ENCODE results near the gene CSNK1G3.
A peak's percentile ranks its signal among the peaks of the same experiment; 100 is the strongest.
"Not testable (repeated sequence)": the region's sequence is repeated elsewhere in the genome, so short reads cannot be mapped to it uniquely, and the experiment has no call there.

CSNK1G3 gene

GRCh38 chr5:123559434-123559775 lies 47.4 kb downstream of the CSNK1G3 start:
- DNase-seq (ENCODE audit: low spot score): no peak

GRCh38 chr5:123561230-123561629 lies 49.3 kb downstream of the CSNK1G3 start:
- DNase-seq (ENCODE audit: low spot score): no peak

DNA sequence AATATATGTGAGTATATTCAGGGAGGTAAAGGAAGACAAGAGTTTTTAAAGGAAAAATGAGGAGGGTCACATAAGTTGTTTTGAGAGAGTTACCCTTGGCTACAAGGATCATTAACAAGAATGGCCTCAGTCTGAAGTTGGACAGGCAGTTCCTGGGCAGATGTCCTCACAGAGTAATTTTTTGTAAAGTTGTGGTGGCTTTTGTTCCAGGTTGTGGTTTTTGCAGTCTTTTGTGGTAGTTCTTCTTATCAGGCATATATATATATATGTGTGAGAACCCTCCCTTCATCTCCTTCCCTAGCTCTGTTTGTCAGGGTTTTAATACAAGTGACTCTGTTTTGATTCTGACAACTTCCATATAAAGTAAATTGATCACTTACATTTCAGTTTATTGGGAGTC lies 60.0 kb downstream of the CSNK1G3 start:
- no peak for DNase-seq (ENCODE audit: low spot score)

DNA sequence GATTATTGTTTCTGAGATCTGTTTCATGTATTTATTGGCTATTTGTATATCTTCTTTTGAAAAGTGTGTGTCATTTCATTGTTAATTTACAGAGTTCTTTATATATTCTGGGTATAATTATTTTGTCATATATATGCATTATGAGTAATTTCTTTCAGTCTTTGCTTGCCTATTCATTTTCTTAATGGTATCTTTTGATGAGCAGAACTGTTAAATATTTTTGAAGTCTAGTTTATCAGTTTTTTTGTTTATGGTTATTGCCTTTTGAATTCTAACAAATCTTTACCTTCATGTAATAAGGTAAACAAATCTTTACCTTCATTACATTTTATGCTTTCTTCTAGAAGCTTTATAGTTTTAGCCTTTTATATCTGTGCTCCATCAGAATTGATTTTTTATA lies 66.4 kb downstream of the CSNK1G3 start:
- no peak for DNase-seq (ENCODE audit: low spot score)

DNA sequence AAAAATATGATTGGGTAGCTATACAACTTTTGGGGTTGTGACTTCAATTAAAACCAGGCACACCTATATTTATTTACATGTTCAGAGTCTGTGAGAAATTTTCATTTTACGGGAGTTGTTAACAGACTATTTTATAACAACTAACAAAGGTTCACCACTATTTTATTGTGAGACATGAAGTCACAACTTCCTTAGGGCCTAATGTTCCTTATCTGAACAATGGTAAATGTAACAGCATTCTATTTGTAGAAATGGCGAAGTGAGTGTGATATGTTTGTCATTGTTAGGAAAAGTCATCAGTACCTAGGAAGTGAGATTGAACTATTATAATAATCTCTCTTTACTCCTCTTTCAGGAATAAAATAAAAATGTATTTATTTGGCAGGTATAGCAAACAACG lies 67.4 kb downstream of the CSNK1G3 start:
- DNase-seq (ENCODE audit: low spot score): no peak

DNA sequence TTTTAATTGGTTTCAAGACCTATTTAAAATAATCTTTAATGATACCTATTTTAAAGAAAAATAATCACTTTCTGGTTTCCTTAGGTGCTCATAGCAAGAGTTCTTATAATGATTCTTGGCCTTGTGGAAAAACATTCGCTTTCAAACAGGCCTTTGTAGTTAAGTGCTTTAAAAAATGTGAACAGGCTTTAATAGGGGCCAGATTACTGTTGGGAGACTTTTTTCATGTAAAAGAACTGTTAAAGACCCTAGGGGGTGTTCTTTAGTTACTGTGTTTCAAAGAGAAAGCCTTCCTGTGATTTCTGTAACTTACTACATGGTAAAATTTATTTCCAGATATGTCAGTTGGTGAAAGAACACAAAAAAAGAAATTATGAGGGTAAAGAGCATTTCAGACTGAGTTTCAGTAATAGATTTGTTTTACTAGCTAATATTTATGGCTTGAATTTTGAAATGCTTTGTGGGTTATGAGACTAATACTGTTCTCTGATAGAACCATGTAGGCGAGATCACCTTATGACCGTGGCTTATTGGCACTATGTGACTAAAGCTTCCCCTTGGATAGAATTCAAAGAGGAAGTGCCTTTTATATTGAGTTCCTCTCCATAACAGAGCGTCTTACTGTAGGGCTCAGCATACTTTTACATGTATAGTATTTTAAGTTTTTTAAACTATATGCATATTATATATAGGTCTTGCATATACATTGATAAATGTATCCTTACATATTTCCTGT lies 70.7 kb downstream of the CSNK1G3 start:
- DNase-seq (ENCODE audit: low spot score): no peak

DNA sequence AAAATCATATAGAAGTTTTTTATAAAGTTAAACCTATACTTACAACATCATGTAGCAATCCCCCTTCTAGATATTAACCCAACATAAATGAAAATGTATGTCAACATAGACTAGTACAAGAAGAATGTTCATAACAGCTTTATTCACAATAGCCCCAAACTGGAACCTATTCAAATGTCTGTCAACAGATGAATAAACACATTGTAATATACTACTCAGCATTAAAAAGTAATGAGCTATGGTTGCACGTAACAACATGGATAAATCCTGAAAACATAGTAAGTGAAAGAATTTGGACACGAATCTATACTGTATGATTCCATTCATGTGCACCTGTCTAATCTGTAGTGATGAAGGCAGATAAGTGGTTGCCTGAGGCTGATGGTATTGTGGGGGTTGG lies 73.9 kb downstream of the CSNK1G3 start:
- DNase-seq (ENCODE audit: low spot score): no peak

GRCh38 chr5:123594434-123594833 lies 82.5 kb downstream of the CSNK1G3 start:
- no peak for DNase-seq (ENCODE audit: low spot score)

GRCh38 chr5:123597018-123597417 lies 85.0 kb downstream of the CSNK1G3 start:
- DNase-seq (ENCODE audit: low spot score): no peak

GRCh38 chr5:123598028-123598689 lies 86.2 kb downstream of the CSNK1G3 start:
- no peak for DNase-seq (ENCODE audit: low spot score)

- no peak for DNase-seq (ENCODE audit: low spot score)
These were observed 87.2 kb downstream of the CSNK1G3 start for GRCh38 chr5:123599171-123599570.

DNA sequence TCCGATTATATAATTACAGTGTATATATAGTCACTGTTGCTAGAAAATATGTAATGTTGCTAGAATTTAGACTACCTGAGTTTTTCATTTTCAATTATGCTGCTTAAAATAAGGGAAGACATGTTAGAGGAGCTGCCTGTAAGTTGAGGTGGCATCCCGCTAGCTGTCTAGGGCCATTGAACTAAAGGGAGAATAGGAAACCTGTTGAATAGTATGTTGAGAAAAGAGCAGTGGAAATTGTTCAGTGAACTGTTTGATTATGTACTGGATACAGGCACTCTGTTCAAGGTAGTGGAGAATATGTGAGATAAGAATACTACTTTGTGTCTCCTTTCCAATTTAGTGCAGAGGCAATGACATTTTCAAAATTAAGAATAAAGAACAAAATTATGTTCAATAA lies 89.6 kb downstream of the CSNK1G3 start:
- DNase-seq (ENCODE audit: low spot score): no peak

DNA sequence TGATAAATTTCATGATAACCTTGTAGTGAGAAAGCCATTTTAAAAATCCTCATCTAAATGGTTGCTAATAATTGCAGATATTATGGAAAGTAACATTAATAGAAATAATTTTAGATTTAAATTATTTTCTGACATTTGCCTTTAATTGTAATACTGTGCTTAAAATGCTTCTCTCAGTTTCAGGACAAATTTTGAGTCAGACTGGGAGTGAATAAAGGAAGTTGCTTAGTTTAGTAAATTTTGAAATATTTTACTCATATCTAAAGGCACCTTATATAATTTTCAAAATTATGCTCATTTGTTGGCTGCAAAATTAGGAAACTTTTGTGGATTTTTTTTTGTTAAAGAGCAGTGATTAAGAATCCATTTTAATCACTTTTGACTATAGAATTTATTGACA lies 93.8 kb downstream of the CSNK1G3 start:
- no peak for DNase-seq (ENCODE audit: low spot score)

- peak; percentile 3 for DNase-seq (ENCODE audit: low spot score)
These were observed 98.2 kb downstream of the CSNK1G3 start for GRCh38 chr5:123610209-123610608.

DNA sequence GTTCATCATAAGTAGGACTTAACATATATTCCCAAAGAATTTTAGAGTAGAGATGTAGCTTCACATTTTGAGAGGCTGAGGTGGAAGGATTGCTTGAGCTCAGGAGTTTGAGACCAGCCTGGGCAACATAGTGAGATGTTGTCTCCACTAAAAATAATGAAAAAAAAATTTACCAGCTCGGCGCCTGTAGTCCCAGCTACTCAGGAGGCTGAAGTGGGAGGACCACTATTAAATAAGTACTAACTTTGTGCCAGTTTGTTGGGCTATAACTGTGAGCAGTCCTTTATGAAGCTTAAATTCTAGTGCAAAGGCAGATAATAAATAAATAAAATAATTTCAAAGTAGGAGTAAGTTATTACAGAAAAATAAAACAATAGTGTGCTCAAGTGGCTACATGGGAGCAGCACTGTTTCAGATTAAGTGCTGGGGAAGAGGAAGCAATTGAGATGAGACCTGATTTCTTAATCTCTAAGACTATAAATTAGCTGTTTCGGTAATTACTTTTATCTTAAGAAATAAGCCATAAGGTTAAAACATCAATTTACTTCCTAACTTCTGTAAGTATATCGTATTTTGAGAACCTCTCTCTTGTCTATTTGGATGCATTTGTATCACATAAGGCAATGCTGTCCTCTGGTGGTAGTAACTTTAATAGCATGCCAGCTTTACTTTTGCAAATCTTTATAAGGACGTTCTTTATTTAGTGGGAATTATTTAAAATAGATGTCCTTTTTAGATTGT lies 98.9 kb downstream of the CSNK1G3 start:
- DNase-seq (ENCODE audit: low spot score): peak; percentile 65

DNA sequence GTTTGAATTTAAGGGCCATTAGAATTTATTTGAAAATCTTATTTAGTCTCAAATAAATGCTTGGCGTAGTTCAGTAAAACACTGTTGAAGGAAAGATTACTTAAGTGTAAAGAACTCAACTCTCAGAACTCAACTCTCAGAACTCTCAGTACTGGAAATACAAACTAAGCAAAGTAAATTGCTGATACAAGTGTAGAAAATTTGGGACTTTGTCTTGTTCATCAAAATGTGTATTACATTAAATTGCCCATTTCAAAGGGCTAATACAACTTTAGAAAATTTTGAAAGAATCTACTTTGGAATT lies 99.4 kb downstream of the CSNK1G3 start:
- no peak for DNase-seq (ENCODE audit: low spot score)

DNA sequence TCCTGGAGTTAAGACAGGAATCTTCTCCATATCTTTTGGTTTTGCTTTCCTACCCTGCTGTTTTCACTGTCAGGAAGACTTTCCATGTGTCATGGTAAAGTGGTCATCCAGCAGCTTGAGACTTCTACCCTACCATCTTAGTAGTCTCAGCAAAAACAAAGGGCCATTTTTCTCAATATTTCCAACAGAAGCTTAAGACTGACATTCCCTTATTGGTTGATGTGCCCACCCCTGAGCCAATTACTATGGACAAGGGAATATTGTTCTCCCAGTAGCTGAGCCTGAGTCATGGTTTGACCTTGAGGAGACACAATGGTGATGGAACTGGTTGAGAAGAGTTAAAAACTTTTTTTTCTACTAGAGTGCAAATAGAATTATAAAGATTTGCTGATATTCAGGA lies 105.6 kb downstream of the CSNK1G3 start:
- DNase-seq (ENCODE audit: low spot score): no peak

- DNase-seq (ENCODE audit: low spot score): no peak
These were observed 114.1 kb downstream of the CSNK1G3 start for GRCh38 chr5:123626051-123626450.

DNA sequence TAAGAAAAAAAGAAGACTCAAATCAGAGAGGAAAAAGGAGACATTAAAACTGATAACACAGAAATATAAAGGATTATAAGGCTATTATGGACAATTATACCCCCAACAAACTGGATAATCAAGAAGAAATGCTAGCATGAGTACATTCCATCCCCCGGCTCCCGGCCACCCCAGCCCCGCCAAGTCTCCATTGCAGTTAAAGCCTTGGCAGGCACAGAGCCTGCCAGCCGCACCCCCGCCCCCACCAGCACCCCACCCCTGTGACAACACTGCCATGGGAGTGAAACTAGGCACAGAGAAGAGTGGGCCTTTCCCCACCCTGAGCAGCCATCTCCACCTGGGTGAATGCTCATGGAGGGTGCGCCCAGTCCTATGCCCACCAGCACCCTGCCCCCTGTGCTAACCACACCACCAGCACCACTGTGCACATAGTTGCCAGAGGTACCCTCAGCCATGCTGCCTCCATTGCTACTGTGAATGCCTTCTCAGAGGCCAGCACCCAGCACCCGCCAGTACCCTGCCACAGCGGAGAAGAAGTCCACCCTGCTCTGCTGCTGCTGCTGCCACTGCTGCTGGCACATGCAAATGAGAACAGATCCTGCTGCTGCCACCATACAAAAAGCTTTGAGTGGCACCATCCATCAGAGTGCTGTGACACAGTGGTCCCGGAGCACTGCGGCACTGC lies 117.0 kb downstream of the CSNK1G3 start:
- DNase-seq (ENCODE audit: low spot score): no peak

GRCh38 chr5:123636006-123636405 lies 124.0 kb downstream of the CSNK1G3 start:
- DNase-seq (ENCODE audit: low spot score): no peak

- not testable (repeated sequence) for DNase-seq (ENCODE audit: low spot score)
These were observed 125.1 kb downstream of the CSNK1G3 start for GRCh38 chr5:123637028-123637427.

DNA sequence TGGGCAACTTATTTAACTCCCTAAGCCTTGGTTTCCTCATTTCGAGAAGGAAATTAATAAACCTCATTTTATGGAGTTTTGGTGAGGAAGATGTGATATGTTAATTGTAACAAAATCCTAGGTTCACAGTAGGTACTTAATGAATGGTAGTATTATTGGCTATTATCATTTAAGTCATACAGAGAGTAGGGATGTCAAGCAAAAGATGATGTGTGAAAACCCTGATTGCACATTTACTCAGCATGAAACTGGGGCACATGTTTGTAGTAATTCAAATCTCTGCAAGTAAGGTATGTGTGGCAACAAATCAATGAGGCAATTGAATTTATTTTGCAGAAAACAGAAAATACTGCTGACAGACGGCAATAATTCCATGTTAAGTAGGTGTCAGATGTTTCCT lies 127.3 kb downstream of the CSNK1G3 start:
- DNase-seq (ENCODE audit: low spot score): no peak

DNA sequence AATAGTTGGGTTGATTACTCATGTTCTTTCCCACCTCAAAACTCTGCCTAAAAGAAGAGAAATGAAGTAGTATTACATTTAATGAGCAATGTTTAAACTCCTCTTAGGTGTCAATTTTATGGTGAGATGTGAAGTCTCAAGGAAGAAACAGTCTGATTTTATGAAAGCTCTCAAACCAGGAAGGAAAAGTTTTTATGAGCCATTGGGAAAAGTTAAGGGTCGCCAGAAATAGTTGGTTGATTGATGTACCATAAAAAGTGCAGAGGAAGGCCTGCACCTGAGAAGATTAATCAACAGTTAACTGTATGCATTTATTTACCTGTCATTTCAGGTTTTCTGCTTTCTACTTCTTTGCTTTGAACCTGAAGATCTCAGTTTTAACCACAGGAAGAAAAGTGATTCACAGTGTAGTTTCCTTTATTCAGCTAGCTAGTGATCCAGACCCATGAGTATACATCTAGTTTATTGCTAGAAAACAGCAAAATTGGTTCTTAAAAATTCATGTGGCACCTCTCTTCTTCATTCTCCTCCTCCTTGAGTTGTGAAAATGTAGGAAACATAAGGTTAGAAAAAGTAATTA lies 133.1 kb downstream of the CSNK1G3 start:
- DNase-seq (ENCODE audit: low spot score): no peak

All from SW480 (cell line).